GM21723 (cell line): Measurements from ENCODE around the gene APOL4.
"Not testable (repeated sequence)": the region's sequence is repeated elsewhere in the genome, so short reads cannot be mapped to it uniquely, and the experiment has no call there.

Experiments
- ATAC-seq: cut with Tn5 transposase; IDR thresholded peaks from one replicate; pipeline ENCODE4 v1.9.1; 2021; ENCODE audit warnings: mild to moderate bottlenecking, moderate library complexity; ENCODE audit not compliant: unreplicated experiment

The APOL4 gene

GRCh38 chr22:36201630-36202319, at the start of gene APOL4:
TSS of gene APOL4 (minus strand) at chr22:36201809. CDS start at chr22:36201734, 75 bp downstream.
- ATAC-seq: no peak

- ATAC-seq: not testable (repeated sequence)
These were observed 48.8 kb upstream of the APOL4 start for GRCh38 chr22:36250292-36250960.

- ATAC-seq: no peak
These were observed 47.6 kb upstream of the APOL4 start for GRCh38 chr22:36249160-36249559.

GRCh38 chr22:36247955-36248354, 46.3 kb upstream of the APOL4 start:
- ATAC-seq: no peak

- no peak for ATAC-seq
These were observed 45.1 kb upstream of the APOL4 start for GRCh38 chr22:36246718-36247117.

GRCh38 chr22:36245805-36246356, 44.3 kb upstream of the APOL4 start:
- no peak for ATAC-seq

- no peak for ATAC-seq
These were observed 43.1 kb upstream of the APOL4 start for GRCh38 chr22:36244522-36245391.

GRCh38 chr22:36243986-36244385, 42.4 kb upstream of the APOL4 start:
- no peak for ATAC-seq

GRCh38 chr22:36239401-36240171, 38.0 kb upstream of the APOL4 start, which contains the start of gene APOL2:
TSS of gene APOL2 (minus strand) at chr22:36239527. CDS start at chr22:36233162, 6,365 bp downstream.
- ATAC-seq: peak; percentile 86

- ATAC-seq: no peak
These were observed 37.5 kb upstream of the APOL4 start for GRCh38 chr22:36239150-36239400.

GRCh38 chr22:36238373-36239149, 37.0 kb upstream of the APOL4 start:
- no peak for ATAC-seq

GRCh38 chr22:36237462-36238372, 36.1 kb upstream of the APOL4 start:
- ATAC-seq: no peak

- no peak for ATAC-seq
These were observed 35.0 kb upstream of the APOL4 start for GRCh38 chr22:36236388-36237319.

- no peak for ATAC-seq
These were observed 34.0 kb upstream of the APOL4 start for GRCh38 chr22:36235585-36235984.

- no peak for ATAC-seq
These were observed 33.3 kb upstream of the APOL4 start for GRCh38 chr22:36234919-36235318.

- no peak for ATAC-seq
These were observed 32.6 kb upstream of the APOL4 start for GRCh38 chr22:36234213-36234612.

- no peak for ATAC-seq
These were observed 32.2 kb upstream of the APOL4 start for GRCh38 chr22:36233796-36234195.
